Metanephros (tissue), 1 donor: Measurements from ENCODE around the gene TCEAL8. TPM values are rescaled to one million over a fixed set of nuclear protein-coding genes. Genes with fewer than 3 reads are reported as not detected.

Source experiments
- total RNA-seq: library from RNA; depleted of rRNA; stranded (reverse); fragments of >200 nt; gene quantifications from one replicate; pipeline ENCODE4 v1.2.3, GENCODE V29; 2014

The TCEAL8 gene
- total RNA-seq, result 71.6 TPM

GRCh38 chrX:103254921-103255493 is at the start of gene TCEAL8:
Gene TCEAL8, minus strand, starts transcription at chrX:103255155. Its CDS starts 1,176 bp downstream, at chrX:103253979.

GRCh38 chrX:103276581-103277002 is 21.6 kb upstream of the TCEAL8 start, which contains the start of gene TCEAL5:
Gene TCEAL5, minus strand, starts transcription at chrX:103276750. Its CDS starts 2,187 bp downstream, at chrX:103274563.

GRCh38 chrX:103214870-103215424 is 40.0 kb downstream of the TCEAL8 start, which contains the start of gene BEX4:
Gene BEX4, plus strand, starts transcription at chrX:103215108. Its CDS starts 1,046 bp downstream, at chrX:103216154.

Other genes with a start within 250 kb of the TCEAL8 start
- 14.8 TPM for gene BEX1, start 191.0 kb downstream of the TCEAL8 start, total RNA-seq
- gene NXF3, start 162.0 kb downstream of the TCEAL8 start, total RNA-seq, result not detected
- 45.0 TPM for gene BEX4, start 40.0 kb downstream of the TCEAL8 start, total RNA-seq
- gene TCEAL5, start 21.6 kb upstream of the TCEAL8 start, total RNA-seq, result 1.6 TPM
- gene BEX2, start 55.8 kb upstream of the TCEAL8 start, total RNA-seq, result 29.8 TPM
- gene TCEAL7, start 75.1 kb upstream of the TCEAL8 start, total RNA-seq, result 26.8 TPM
- 39.0 TPM for gene TCEAL9, start 101.4 kb upstream of the TCEAL8 start, total RNA-seq
- gene BEX3, start 121.4 kb upstream of the TCEAL8 start, total RNA-seq, result 222 TPM